Stimulated activated memory B cell treated with anti-CD40 and anti-IgM and Interleukin-4, amounts not matched to agents 10 μg/mL and 1 μg/mL and 100 μg/mL, for 72 hours (primary cell): Measurements from ENCODE around the gene EXT2.

Experiments used
- ATAC-seq: fragments of 150-1000 bp; cut with Tn5 transposase; 2 replicates; pipeline ENCODE4 v1.10.0; 2021
- H3K27ac Mint-ChIP-seq: one replicate; pipeline ENCODE4 v1.8.0; 2022; ENCODE audit warnings: mild to moderate bottlenecking, mixed read lengths
- H3K27me3 Mint-ChIP-seq: one replicate; pipeline ENCODE4 v1.8.0; 2022; ENCODE audit warnings: mixed read lengths
- H3K36me3 Mint-ChIP-seq: one replicate; pipeline ENCODE4 v1.8.0; 2022; ENCODE audit warnings: mixed read lengths
- H3K4me1 Mint-ChIP-seq: one replicate; pipeline ENCODE4 v1.8.0; 2022; ENCODE audit warnings: mixed read lengths
- H3K4me3 Mint-ChIP-seq: one replicate; pipeline ENCODE4 v1.8.0; 2022; ENCODE audit warnings: mild to moderate bottlenecking, moderate library complexity, mixed read lengths
- H3K9me3 Mint-ChIP-seq: one replicate; pipeline ENCODE4 v1.8.0; 2022; ENCODE audit warnings: mixed read lengths

The EXT2 gene

GRCh38 chr11:44260081-44260480 lies 164.6 kb downstream of the EXT2 start:
- Mint-ChIP-seq H3K27me3 (peaks cover 13% of the 10 kb centered on the region), H3K36me3 (no peaks in the 10 kb centered on the region), H3K4me1 (peaks cover 7% of the 10 kb centered on the region), H3K27ac (no peak overlapping the region), H3K9me3 (no peaks in the 10 kb centered on the region), H3K4me3 (no peak overlapping the region)
- no peak for ATAC-seq

- no peaks in the 10 kb centered on the region for H3K9me3 Mint-ChIP-seq
- peaks cover 5% of the 10 kb centered on the region for H3K4me1 Mint-ChIP-seq
- peaks cover 13% of the 10 kb centered on the region for H3K27me3 Mint-ChIP-seq
- no peak overlapping the region for H3K4me3 Mint-ChIP-seq
- ATAC-seq = no peak
- H3K27ac Mint-ChIP-seq = no peak overlapping the region
- H3K36me3 Mint-ChIP-seq = no peaks in the 10 kb centered on the region
These were observed 166.5 kb downstream of the EXT2 start for GRCh38 chr11:44261800-44262591.

GRCh38 chr11:44263738-44264437 lies 168.4 kb downstream of the EXT2 start:
- no peak overlapping the region for H3K4me3 Mint-ChIP-seq
- no peaks in the 10 kb centered on the region for H3K9me3 Mint-ChIP-seq
- peaks cover 13% of the 10 kb centered on the region for H3K27me3 Mint-ChIP-seq
- H3K4me1 Mint-ChIP-seq = no peaks in the 10 kb centered on the region
- ATAC-seq = peak; percentile 3
- no peaks in the 10 kb centered on the region for H3K36me3 Mint-ChIP-seq
- H3K27ac Mint-ChIP-seq = no peak overlapping the region

- Mint-ChIP-seq H3K9me3 (no peaks in the 10 kb centered on the region), H3K4me1 (no peaks in the 10 kb centered on the region), H3K27me3 (peaks cover 13% of the 10 kb centered on the region), H3K36me3 (no peaks in the 10 kb centered on the region), H3K4me3 (no peak overlapping the region), H3K27ac (no peak overlapping the region)
- ATAC-seq = no peak
These were observed 168.9 kb downstream of the EXT2 start for GRCh38 chr11:44264438-44264749.

DNA sequence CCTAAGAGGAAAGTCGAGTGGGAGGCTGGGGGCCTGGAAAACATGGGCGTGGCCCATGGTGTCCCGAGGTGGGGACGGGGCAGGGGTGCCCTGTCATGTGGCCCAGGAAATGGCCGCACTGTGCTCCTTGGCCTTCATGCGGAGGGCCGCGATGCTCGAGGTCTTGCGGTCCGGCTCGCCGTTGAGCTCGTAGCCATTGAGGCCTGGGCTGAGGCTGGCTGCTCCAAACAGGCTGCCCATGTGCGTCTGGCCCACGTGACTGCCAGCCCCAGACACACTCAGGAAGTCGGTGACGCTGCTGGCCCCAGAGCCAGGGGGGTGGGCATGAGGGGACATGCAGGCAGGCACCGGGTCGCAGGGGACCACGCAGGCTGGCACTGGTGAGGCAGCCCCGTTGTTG lies 169.3 kb downstream of the EXT2 start:
- peaks cover 13% of the 10 kb centered on the region for H3K27me3 Mint-ChIP-seq
- no peaks in the 10 kb centered on the region for H3K36me3 Mint-ChIP-seq
- no peak overlapping the region for H3K27ac Mint-ChIP-seq
- H3K4me1 Mint-ChIP-seq = no peaks in the 10 kb centered on the region
- H3K4me3 Mint-ChIP-seq = no peak overlapping the region
- ATAC-seq = no peak
- H3K9me3 Mint-ChIP-seq = no peaks in the 10 kb centered on the region

GRCh38 chr11:44266056-44266780 lies 170.7 kb downstream of the EXT2 start:
- Mint-ChIP-seq H3K4me1 (no peaks in the 10 kb centered on the region), H3K36me3 (no peaks in the 10 kb centered on the region), H3K27ac (no peak overlapping the region), H3K27me3 (peaks cover 13% of the 10 kb centered on the region), H3K9me3 (no peaks in the 10 kb centered on the region), H3K4me3 (no peak overlapping the region)
- ATAC-seq = no peak

DNA sequence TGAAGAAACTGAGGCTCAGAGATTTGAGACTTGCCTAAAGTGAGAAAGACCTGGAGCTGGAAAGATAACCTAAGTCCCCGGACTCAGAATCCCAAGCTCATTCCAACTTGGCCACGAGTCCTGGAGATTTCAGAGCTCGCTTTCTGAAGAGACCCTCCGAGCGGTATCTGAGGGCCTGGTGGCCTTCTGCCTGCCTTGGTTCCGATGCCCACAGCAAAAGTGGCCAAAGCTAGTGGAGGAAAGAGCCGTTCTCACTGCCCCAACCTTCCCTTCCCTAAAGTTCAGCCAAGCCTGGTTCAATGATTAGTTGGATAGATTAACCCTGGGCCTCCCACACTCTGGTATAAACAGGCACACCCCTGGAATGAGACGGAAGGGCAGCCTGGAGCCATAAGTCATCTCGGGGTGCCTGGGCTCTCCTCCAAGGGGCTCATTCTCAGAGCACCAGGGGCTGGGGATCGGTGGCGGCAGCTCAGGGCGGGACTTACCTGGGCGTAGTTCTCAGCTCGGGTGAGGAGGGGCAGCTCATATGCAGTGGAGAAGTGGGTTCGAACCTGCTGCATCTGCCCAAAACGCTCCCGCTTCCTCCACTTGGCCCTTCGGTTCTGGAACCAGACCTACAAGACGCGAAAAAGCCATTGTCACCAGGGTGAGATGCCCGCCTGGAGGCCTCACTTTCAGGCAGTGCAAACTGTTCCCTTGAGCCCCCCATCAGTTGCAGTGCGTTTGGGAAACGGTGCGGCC lies 171.7 kb downstream of the EXT2 start:
- Mint-ChIP-seq H3K36me3 (no peaks in the 10 kb centered on the region), H3K4me3 (no peak overlapping the region), H3K27ac (no peak overlapping the region), H3K9me3 (no peaks in the 10 kb centered on the region), H3K4me1 (no peaks in the 10 kb centered on the region), H3K27me3 (peaks cover 13% of the 10 kb centered on the region)
- no peak for ATAC-seq

DNA sequence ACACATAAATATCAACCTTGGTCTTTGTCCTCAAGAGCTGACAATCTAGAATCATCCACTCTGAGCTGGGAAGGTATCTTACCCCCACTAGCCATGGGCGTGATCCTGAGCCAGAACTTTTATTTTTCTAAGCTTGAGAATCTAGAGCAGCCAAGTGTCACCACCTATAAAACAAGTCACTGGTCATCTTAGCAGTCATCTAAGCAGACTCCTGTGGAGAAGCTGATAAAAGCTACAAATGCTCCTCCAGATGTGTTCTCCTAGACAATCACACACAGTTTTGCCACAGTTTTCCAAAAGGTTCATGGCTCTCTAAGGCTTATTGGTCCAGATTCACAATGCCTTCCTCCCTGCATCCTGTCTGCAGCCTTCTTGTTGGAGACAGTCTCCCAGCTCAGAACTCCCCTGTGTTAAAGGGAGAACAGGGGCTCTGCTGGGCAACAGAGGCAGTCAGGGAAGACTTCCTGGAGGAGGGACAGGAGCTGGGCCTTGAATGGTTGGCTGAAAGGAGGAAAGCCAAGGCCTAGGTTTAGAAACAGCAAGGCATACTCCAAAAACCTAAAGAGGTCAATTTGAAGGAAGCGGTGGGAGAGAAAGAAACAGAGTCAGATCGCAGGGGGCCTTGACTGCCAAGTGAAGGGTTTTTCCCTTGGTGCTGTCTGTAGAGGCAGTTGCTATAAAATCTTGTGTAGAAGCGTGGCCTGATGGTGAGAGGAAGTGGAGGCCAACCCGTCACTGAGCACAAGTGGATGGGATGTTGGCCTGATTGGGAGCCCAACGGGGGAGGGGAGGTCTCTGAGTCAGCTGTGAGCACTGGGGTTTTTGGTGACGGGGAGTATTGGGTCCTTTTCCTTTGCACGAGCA lies 172.5 kb downstream of the EXT2 start:
- H3K4me1 Mint-ChIP-seq = no peaks in the 10 kb centered on the region
- no peak overlapping the region for H3K4me3 Mint-ChIP-seq
- H3K9me3 Mint-ChIP-seq = no peaks in the 10 kb centered on the region
- H3K27ac Mint-ChIP-seq = no peak overlapping the region
- no peak for ATAC-seq
- H3K36me3 Mint-ChIP-seq = no peaks in the 10 kb centered on the region
- H3K27me3 Mint-ChIP-seq = peaks cover 8% of the 10 kb centered on the region

GRCh38 chr11:44268614-44269080 lies 173.2 kb downstream of the EXT2 start:
- Mint-ChIP-seq H3K4me3 (no peak overlapping the region), H3K4me1 (no peaks in the 10 kb centered on the region)

DNA sequence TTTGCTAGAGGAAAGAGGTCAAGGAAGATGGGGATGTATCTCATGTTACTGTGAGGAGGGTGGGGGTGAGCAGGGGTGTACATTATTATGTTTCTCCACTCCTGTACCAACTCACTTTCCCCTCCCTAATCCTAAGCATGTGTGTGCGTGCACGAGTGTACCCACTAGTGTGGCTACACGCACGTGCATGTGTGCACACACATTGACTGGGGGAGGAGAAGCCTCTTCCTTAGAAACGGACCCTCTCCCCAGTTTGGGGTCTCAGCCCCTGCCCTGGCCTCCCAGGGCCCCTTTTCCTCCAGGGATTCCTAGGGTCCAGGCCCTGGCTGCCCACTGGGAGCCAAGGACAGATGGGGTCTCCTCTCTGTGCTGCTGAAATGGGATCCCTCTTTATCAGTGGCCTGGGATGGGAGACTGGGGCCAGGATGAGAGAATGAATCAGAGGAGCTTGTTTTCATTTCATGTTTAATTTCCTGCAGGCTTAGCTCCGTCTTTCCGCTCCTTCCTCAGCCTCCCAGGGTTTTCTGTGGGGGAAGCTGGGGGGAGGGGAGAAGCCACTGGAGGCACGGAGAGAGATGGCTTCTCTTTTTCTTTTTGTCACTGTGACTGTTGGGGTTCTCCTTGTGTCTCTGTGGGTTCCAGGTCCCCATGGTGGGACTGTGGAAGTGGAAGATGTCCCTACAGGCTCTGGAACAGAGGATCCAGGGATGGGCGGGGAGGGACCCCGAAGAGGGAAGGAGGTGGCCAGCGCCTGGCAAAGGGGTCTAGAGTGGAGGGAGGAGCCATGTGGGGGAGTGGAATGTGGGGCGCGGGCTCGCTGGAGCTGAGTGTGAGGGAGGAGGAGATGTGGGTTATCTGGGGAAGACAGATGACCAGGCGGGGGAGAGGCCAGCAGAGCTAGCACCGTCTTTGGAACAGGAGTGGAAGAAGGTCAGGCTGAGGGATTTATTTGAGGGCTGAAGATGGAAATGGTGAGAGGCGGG lies 174.2 kb downstream of the EXT2 start:
- no peaks in the 10 kb centered on the region for H3K4me1 Mint-ChIP-seq
- H3K27me3 Mint-ChIP-seq = no peaks in the 10 kb centered on the region
- H3K27ac Mint-ChIP-seq = no peak overlapping the region
- no peaks in the 10 kb centered on the region for H3K9me3 Mint-ChIP-seq
- H3K4me3 Mint-ChIP-seq = no peak overlapping the region
- no peaks in the 10 kb centered on the region for H3K36me3 Mint-ChIP-seq
- no peak for ATAC-seq

More at GRCh38 chr11:44268614-44269080, 173.2 kb downstream of the EXT2 start:
- Mint-ChIP-seq H3K36me3 (no peaks in the 10 kb centered on the region), H3K27me3 (peaks cover under 1% of the 10 kb centered on the region), H3K27ac (no peak overlapping the region), H3K9me3 (no peaks in the 10 kb centered on the region)
- no peak for ATAC-seq

GRCh38 chr11:44270403-44271273 lies 175.2 kb downstream of the EXT2 start:
- no peak for ATAC-seq
- Mint-ChIP-seq H3K27ac (no peak overlapping the region), H3K27me3 (no peaks in the 10 kb centered on the region), H3K4me1 (no peaks in the 10 kb centered on the region), H3K36me3 (no peaks in the 10 kb centered on the region), H3K4me3 (no peak overlapping the region), H3K9me3 (no peaks in the 10 kb centered on the region)

DNA sequence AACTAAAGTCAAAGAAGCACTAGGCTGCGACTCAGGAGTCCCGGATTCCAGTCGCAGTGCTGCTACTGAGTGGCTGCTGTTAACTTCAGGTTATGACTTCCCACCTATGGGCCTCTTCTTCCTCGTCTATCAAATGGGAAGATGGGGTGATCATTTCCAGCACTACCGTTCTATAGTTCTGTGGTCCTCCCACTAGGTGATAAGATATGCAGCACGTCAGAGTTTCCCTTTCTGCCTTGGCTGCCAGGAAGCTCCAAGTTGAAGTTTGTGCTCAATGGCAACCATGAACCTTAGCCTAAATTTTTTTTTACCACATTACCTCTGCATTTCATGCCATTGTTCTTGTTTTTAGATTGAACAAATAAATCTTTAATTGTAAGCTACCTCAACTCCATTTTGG lies 175.8 kb downstream of the EXT2 start:
- Mint-ChIP-seq H3K36me3 (no peaks in the 10 kb centered on the region), H3K27ac (no peak overlapping the region), H3K9me3 (no peaks in the 10 kb centered on the region), H3K4me1 (no peaks in the 10 kb centered on the region), H3K4me3 (no peak overlapping the region), H3K27me3 (no peaks in the 10 kb centered on the region)
- no peak for ATAC-seq

DNA sequence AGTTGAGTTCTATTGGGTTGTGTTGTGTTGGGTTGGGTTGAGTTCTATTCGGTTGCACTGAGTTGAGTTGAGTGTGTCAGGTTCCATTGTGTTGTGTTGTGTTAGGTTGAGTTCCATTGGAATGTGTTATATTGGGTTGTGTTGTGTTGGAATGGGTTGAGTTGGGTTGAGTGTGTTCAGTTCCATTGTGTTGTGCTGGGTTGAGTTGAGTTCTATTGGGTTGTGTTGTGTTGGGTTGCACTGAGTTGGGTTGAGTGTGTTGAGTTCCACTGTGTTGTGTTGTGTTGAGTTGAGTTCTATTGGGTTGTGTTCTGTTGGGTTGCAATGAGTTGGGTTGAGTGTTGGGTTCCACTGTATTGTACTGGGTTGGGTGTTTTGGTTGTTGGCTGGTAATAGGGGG lies 178.9 kb downstream of the EXT2 start:
- Mint-ChIP-seq H3K27ac (no peak overlapping the region), H3K9me3 (no peaks in the 10 kb centered on the region), H3K36me3 (no peaks in the 10 kb centered on the region), H3K4me3 (no peak overlapping the region), H3K4me1 (no peaks in the 10 kb centered on the region), H3K27me3 (peaks cover under 1% of the 10 kb centered on the region)
- ATAC-seq = no peak
